Skeletal muscle tissue (tissue), 4 donors: ENCODE measurements around the gene FCHSD2. TPM values are rescaled to one million over a fixed set of nuclear protein-coding genes. Genes with fewer than 3 reads are reported as not detected.
"Not testable (repeated sequence)": the region's sequence is repeated elsewhere in the genome, so short reads cannot be mapped to it uniquely, and the experiment has no call there.

Source experiments
- H3K27ac ChIP-seq: one replicate; pipeline ENCODE4 v1.7.0; 2013; ENCODE audit warnings: mild to moderate bottlenecking, low read depth, low read length, inconsistent platforms
- H3K27me3 ChIP-seq, 3 donors: one replicate each; pipeline ENCODE4 v1.7.0; 2013; ENCODE audit warnings: low read length in 3 of 3; ENCODE audit not compliant: control insufficient read depth in 3 of 3, insufficient read depth in 3 of 3
- H3K36me3 ChIP-seq, 3 donors: one replicate each; pipeline ENCODE4 v1.7.0; 2013; ENCODE audit warnings: low read length in 3 of 3; ENCODE audit not compliant: control insufficient read depth in 3 of 3, insufficient read depth in 3 of 3
- H3K4me1 ChIP-seq, 3 donors: one replicate each; pipeline ENCODE4 v1.7.0; 2013; ENCODE audit warnings: low read length in 3 of 3, mild to moderate bottlenecking in 3 of 3; ENCODE audit not compliant: control insufficient read depth in 3 of 3, insufficient read depth in 3 of 3
- H3K4me3 ChIP-seq, 3 donors: one replicate each; pipeline ENCODE4 v1.7.0; 2013; ENCODE audit warnings: low read length in 3 of 3
- H3K9ac ChIP-seq, 3 donors: one replicate each; pipeline ENCODE4 v1.7.0; 2013; ENCODE audit warnings: low read length in 3 of 3, mild to moderate bottlenecking in 3 of 3, moderate library complexity in 2 of 3, low read depth in 1 of 3
- H3K9me3 ChIP-seq, 3 donors: one replicate each; pipeline ENCODE4 v1.7.0; 2013; ENCODE audit warnings: low read length in 3 of 3; ENCODE audit not compliant: control insufficient read depth in 3 of 3
- total RNA-seq: library from RNA; depleted of rRNA; stranded (reverse); fragments of >200 nt; gene quantifications from one replicate; pipeline ENCODE4 v1.2.3, GENCODE V29; 2014
- donor health status: Osteomylitis.

FCHSD2 gene
- total RNA-seq, 1 donor from 2014 or later: 19.8 TPM

DNA sequence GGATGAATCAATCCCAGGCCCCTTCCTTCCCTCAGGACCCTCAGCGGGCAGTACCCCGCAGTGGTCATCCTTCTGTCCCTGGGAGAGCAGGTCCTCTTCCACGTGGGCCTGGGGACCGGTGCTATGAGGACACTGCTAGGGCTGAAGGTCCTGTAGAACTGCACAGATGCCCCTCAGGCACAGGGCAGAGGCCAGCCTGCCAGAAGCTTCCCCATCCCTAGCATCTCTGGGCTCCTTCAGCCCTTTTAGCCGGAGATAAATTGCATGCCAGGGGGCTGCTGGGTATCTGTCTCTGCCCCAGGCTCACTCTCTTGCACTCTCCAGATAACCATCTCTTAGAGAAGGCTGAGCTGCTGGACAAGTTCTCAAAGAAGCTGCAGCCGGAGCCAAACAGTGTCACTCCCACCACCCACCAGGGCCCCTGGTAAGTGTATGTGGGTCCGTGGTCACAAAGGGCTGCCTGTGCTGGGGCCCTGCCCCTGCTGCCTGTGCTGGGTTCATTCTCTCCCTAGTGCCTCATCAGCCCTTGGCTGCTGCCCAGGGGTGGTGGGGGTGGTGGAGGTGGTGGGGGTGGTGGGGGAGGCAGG is 325.6 kb downstream of the FCHSD2 start:
- no peak overlapping the region for H3K4me3 ChIP-seq
- no peaks in the 10 kb centered on the region for H3K9me3 ChIP-seq
- peaks cover 10 to 19% (median 18%) of the 10 kb centered on the region in 3 donors for H3K36me3 ChIP-seq
- no peak overlapping the region for H3K27ac ChIP-seq
- no peak overlapping the region for H3K9ac ChIP-seq
- H3K4me1 ChIP-seq: peaks cover 26 to 49% (median 34%) of the 10 kb centered on the region in 3 donors
- H3K27me3 ChIP-seq: no peaks in the 10 kb centered on the region

DNA sequence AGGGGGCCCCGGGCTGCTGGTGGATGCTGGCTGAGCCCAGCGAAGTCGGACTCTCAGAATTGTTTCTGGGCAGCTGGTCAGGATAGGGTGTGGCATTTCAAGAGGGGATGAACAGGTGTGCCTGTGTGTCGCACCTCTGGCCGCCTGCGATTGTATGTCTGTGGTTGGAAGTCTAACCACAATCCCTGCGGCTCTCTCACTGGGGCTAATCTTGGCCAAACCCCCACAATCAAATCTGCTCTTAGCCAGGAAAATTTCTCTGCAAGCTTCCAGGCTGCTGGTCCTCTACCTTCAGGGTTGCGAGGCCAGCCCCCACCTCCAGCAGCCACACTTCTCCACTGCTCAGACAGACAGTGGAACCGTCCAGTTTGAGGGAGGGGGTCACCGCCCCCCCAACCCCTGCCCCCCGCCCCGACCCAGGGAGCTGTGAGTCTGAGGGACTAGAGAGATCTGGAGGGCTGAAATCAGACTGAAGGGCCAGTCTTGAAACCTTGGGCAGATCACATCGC is 327.0 kb downstream of the FCHSD2 start:
- H3K27me3 ChIP-seq: no peaks in the 10 kb centered on the region
- H3K4me1 ChIP-seq: peaks cover 20 to 43% (median 27%) of the 10 kb centered on the region in 3 donors
- peak overlapping the region; percentile 96 for H3K27ac ChIP-seq
- peaks cover 10 to 22% (median 16%) of the 10 kb centered on the region in 3 donors for H3K36me3 ChIP-seq
- no peaks in the 10 kb centered on the region for H3K9me3 ChIP-seq
- peak overlapping the region; percentile 87 to 99 (median 99) for H3K4me3 ChIP-seq
- peak overlapping the region; percentile 87 to 95 (median 94) for H3K9ac ChIP-seq

DNA sequence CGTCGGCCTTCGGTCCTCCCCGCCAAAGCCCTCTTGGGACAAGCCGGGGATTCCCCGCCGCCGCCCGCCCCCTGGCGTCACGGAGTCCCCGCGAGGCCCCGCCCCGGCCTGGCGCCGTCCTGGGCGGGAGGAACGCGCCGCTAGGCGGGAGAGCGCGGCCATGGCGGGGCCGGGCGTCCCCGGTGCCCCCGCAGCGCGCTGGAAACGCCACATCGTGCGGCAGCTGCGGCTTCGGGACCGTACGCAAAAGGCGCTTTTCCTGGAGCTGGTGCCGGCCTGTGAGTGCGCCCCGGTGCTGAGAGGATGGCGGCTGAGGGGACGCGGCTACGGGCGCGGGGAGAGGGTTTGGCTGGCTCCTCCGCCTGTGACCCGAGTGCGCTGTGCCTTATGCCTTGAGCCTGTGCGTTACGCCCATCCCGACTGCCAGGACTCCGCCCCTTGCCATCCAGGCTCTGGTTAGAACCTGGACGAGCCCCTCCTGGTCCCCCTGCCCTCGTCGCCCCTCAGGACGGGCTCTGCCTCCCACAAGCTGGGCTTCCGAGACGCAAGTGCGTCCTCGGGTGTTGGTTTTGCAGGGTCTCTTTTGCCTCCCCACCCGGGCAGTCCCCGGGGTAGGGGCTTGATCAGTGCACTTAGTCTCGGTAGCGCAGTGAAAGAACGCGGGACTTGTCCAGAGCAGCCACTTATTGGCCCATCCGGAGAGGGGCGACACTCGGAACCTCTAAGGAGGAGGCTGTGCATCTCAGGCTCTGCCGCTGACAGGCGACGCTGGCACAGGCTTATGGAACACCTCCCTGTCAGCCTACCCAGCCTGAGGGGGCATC is 327.6 kb downstream of the FCHSD2 start, which contains the start of gene ATG16L2:
Gene ATG16L2, plus strand, starts transcription at position 126 of the 824 bp plus-strand sequence. Its CDS starts 35 bp downstream, at position 161.
- peaks cover 20 to 43% (median 27%) of the 10 kb centered on the region in 3 donors for H3K4me1 ChIP-seq
- peak within 1 kb of the TSS; percentile 87 to 99 (median 99) for H3K4me3 ChIP-seq
- peaks cover 10 to 22% (median 17%) of the 10 kb centered on the region in 3 donors for H3K36me3 ChIP-seq
- no peaks in the 10 kb centered on the region for H3K27me3 ChIP-seq
- H3K27ac ChIP-seq: peak within 1 kb of the TSS; percentile 96
- no peaks in the 10 kb centered on the region for H3K9me3 ChIP-seq
- peak within 1 kb of the TSS; percentile 87 to 95 (median 94) for H3K9ac ChIP-seq

DNA sequence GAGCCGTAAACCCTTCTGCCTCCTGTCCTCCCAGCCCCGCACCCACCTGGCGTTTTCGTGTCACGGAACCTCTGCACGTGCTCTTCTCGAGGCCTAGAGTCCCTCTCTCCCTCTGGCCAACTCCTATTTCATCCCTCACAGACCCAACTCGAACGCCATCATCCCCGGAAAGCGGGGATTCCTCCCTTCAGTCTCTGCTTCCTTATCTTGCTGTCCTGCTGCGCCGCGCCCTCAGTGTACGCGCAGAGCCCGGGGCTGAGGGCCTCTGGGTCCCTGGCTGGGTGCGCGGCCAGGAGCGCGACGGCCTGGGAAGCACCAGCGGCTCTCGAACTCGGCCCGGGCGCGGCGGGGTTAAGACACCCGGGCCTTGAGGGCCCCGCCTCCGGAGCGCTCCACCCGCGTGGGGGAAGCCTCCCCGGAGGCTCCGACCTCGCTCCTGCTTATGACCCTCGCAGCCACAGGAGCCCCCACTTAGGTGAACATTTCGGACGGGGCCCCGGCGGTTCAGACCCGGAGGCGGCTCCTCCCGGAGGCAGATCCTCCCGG is 328.3 kb downstream of the FCHSD2 start:
- peaks cover 20 to 43% (median 27%) of the 10 kb centered on the region in 3 donors for H3K4me1 ChIP-seq
- peaks cover 9 to 18% (median 18%) of the 10 kb centered on the region in 3 donors for H3K36me3 ChIP-seq
- H3K27me3 ChIP-seq: no peaks in the 10 kb centered on the region
- peak overlapping the region; percentile 79 to 99 (median 99) for H3K4me3 ChIP-seq
- no peaks in the 10 kb centered on the region for H3K9me3 ChIP-seq
- H3K9ac ChIP-seq: peak overlapping the region; percentile 73 to 95 (median 94)
- H3K27ac ChIP-seq: peak overlapping the region; percentile 96

DNA sequence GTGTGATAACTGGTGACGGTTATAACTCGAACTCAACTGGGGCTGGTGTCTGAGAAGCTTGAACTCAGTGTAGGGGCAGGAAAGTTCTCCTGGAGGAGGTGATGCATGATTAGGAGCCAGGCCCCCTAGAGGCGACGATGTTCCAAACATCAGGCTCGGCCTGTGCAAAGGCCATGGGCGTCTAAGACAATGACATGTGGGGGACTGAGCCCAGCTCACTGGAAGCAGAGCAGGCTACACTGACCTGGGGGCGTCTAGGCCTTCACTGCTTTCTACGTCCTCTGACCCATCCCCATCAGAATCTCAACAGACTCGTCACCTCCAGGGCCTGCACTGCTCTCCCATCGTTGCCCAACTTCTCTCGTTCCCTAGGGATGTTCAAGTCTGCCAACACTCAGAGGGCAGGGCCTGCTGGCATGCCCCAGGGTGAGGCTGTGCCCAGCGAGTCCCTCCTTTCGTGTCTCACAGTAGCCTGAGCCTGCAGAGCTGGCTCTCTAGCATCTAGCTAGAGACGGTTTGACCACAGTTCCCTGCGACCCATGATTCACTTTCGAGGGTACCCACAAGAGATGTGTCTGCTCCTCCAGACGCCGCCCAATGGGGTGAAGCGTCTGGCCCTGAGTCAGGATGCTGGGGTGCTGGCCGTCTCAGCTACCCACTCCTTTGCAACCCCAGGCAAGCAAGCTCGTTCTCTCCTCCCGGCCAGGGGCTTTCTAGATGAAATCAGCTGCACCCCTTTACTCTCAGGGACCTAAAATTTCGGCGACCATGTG is 329.0 kb downstream of the FCHSD2 start:
- Histone ChIP-seq H3K36me3 (peaks cover 11 to 15% (median 14%) of the 10 kb centered on the region in 3 donors), H3K9ac (peak overlapping the region; percentile 73 to 95 (median 94)), H3K4me3 (peak overlapping the region; percentile 79 to 99 (median 99)), H3K9me3 (no peaks in the 10 kb centered on the region), H3K27ac (peak overlapping the region; percentile 96), H3K4me1 (peaks cover 20 to 43% (median 27%) of the 10 kb centered on the region in 3 donors), H3K27me3 (no peaks in the 10 kb centered on the region)

DNA sequence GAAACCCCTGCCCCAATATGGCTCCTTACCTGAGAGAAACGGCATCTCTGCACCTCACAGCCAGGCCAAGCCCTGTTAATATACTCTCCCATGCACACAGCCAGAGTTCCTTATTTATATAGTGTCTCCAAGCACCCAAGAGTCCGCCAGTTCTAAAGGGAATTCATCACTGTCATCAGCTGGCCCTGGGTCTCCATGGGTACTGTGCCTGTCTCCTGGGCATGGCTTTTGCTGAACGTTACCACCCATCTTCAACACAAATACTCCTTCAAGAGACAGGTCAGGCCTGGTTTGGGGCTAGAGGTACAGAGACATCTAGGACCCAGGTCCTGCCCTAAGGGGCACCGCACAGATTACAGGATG is 329.5 kb downstream of the FCHSD2 start:
- peak overlapping the region; percentile 73 to 95 (median 94) for H3K9ac ChIP-seq
- H3K27ac ChIP-seq: no peak overlapping the region
- peak overlapping the region; percentile 79 to 99 (median 99) for H3K4me3 ChIP-seq
- peaks cover 7 to 10% (median 9%) of the 10 kb centered on the region in 3 donors for H3K36me3 ChIP-seq
- peaks cover 20 to 43% (median 27%) of the 10 kb centered on the region in 3 donors for H3K4me1 ChIP-seq
- H3K9me3 ChIP-seq: no peaks in the 10 kb centered on the region
- H3K27me3 ChIP-seq: no peaks in the 10 kb centered on the region

DNA sequence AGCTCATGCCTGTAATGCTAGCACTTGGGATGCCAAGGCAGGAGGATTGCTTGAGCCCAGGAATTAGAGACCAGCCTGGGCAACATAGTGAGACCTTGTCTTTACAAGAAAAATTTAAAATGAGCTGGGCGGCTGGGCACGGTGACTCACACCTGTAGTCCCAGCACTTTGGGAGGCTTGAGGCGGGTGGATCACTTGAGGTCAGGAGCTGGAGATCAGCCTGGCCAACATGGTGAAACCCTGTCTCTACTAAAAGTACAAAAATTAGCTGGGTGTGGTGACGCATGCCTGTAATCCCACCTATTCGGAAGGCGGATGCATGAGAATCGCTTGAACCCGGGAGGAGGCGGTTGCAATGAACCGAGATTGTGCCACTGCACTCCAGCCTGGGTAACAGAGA is 330.4 kb downstream of the FCHSD2 start:
- H3K27ac ChIP-seq, H3K9me3 ChIP-seq, H3K4me3 ChIP-seq, H3K36me3 ChIP-seq, H3K9ac ChIP-seq, H3K27me3 ChIP-seq: not testable (repeated sequence)
- H3K4me1 ChIP-seq: peaks cover 20 to 43% (median 27%) of the 10 kb centered on the region in 3 donors

DNA sequence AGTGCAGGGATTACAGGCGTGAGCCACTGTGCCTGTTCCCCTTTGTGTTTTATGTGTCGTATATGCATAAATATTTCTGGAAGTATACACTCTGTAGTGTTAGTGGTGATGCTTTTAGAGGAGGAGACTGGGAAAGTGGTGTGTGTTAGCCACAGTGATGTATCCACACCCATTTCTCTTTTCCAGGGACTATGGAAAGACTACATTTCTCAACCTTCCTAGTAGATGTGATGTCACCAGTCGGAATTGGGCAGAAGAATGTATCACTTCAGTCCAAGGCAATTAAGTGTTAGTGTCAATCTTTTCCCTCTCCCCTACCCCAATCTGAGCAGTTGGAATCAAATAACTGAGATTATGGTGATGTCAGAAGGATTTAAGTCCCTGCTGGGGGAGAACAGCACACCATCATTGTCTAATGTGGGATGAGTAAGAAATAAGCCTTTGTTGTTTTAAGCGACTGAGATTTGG is 333.8 kb downstream of the FCHSD2 start:
- Histone ChIP-seq H3K27me3 (no peaks in the 10 kb centered on the region), H3K4me1 (peaks cover 9 to 13% (median 10%) of the 10 kb centered on the region in 3 donors), H3K36me3 (peaks cover 5 to 7% (median 7%) of the 10 kb centered on the region in 3 donors), H3K27ac (peak overlapping the region; percentile 12), H3K9ac (no peak overlapping the region), H3K4me3 (no peak overlapping the region), H3K9me3 (no peaks in the 10 kb centered on the region)

DNA sequence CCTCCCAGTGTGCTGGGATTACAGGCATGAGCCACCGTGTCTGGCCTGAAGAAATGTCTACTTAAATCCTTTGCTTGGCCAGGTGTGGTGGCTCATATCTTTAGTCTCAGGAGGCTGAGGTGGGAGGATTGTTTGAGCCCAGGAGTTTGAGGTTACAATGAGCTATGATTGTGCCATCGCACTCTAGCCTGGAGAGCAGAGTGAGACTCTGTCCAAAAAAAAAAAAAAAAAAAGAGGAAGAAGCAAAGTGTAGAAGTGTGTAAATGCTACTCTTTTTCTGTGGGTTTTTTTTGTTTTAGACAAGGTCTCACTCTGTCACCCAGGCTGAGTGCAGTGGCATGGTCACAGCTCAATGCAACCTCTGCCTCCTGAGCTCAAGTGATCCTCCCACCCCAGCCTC is 334.3 kb downstream of the FCHSD2 start:
- Histone ChIP-seq H3K4me3 (no peak overlapping the region), H3K9ac (no peak overlapping the region), H3K27ac (peak overlapping the region; percentile 12)

More for the DNA sequence above, 334.3 kb downstream of the FCHSD2 start:
- H3K9me3 ChIP-seq: no peaks in the 10 kb centered on the region
- H3K4me1 ChIP-seq: peaks cover 3 to 8% (median 4%) of the 10 kb centered on the region in 3 donors
- peaks cover 5 to 7% (median 7%) of the 10 kb centered on the region in 3 donors for H3K36me3 ChIP-seq
- H3K27me3 ChIP-seq: no peaks in the 10 kb centered on the region
